Hepatocyte (in vitro differentiated cells): ENCODE results near the gene MSX1. TPM values are rescaled to one million over a fixed set of nuclear protein-coding genes. Genes with fewer than 3 reads are reported as not detected.

Source experiments
- DNase-seq: peaks from one replicate; pipeline ENCODE4 v3.0.0-alpha.2; 2016; ENCODE audit warnings: low spot score
- H2AFZ ChIP-seq: fragments of 200-600 bp; sonication (generic); 2 replicates; pipeline ENCODE4 v1.6.0; 2016; ENCODE audit warnings: antibody characterized with exemption, mild to moderate bottlenecking
- H3K27ac ChIP-seq: fragments of 200-600 bp; sonication (generic); 2 replicates; pipeline ENCODE4 v1.5.1; 2016; ENCODE audit warnings: mild to moderate bottlenecking
- H3K27me3 ChIP-seq: fragments of 200-600 bp; sonication (generic); 2 replicates; pipeline ENCODE4 v1.6.1; 2016
- H3K36me3 ChIP-seq: fragments of 200-600 bp; sonication (generic); replicated peaks from 2 replicates; pipeline ENCODE4 v1.5.1; 2016; ENCODE audit warnings: low read depth; ENCODE audit not compliant: insufficient read depth
- H3K4me1 ChIP-seq: fragments of 200-600 bp; sonication (generic); 2 replicates; pipeline ENCODE4 v1.5.1; 2016; ENCODE audit warnings: mild to moderate bottlenecking, moderate library complexity; ENCODE audit not compliant: insufficient read depth
- H3K4me2 ChIP-seq: fragments of 200-600 bp; sonication (generic); 2 replicates; pipeline ENCODE4 v1.6.0; 2016
- H3K4me3 ChIP-seq: fragments of 200-600 bp; sonication (generic); 2 replicates; pipeline ENCODE4 v1.5.1; 2016; ENCODE audit warnings: mild to moderate bottlenecking
- H3K79me2 ChIP-seq: fragments of 200-600 bp; sonication (generic); 2 replicates; pipeline ENCODE4 v1.6.0; 2017; ENCODE audit warnings: mild to moderate bottlenecking
- H3K9me2 ChIP-seq: fragments of 200-600 bp; sonication (generic); replicated peaks from 2 replicates; pipeline ENCODE4 v1.6.0; 2017; ENCODE audit warnings: mild to moderate bottlenecking; ENCODE audit not compliant: insufficient read depth
- H3K9me3 ChIP-seq: fragments of 200-600 bp; sonication (generic); 2 replicates; pipeline ENCODE4 v1.5.1; 2016; ENCODE audit warnings: low read depth, mild to moderate bottlenecking
- H4K20me1 ChIP-seq: fragments of 200-600 bp; sonication (generic); 2 replicates; pipeline ENCODE4 v1.6.0; 2016; ENCODE audit warnings: mild to moderate bottlenecking; ENCODE audit not compliant: insufficient read depth, poor library complexity, severe bottlenecking
- EZH2 ChIP-seq: fragments of 200-600 bp; sonication (generic); IDR thresholded peaks from 2 replicates; pipeline ENCODE4 v1.6.1; 2016; ENCODE audit warnings: antibody characterized with exemption, mild to moderate bottlenecking, borderline replicate concordance
- EZH2phosphoT487 ChIP-seq: fragments of 200-600 bp; sonication (generic); IDR thresholded peaks from one replicate; pipeline ENCODE4 v1.6.1; 2018; ENCODE audit warnings: antibody characterized with exemption, mild to moderate bottlenecking, low read depth, moderate library complexity; ENCODE audit not compliant: unreplicated experiment, severe bottlenecking
- WGBS: methylation state at CpG from one replicate; pipeline ENCODE4 v1.1.6; 2016; ENCODE audit warnings: low lambda C conversion rate; ENCODE audit errors: missing lambda C conversion rate; 5-methylcytosine and 5-hydroxymethylcytosine counted together
- polyA plus RNA-seq: library from polyadenylated mRNA; unstranded; fragments of >200 nt; fragmentation: Nextera tagmentation; extraction: Ambion mirVana; gene quantifications from 2 replicates; pipeline ENCODE4 v1.2.1, GENCODE V29; 2016
- total RNA-seq: library from RNA; depleted of rRNA; stranded (reverse); fragments of >200 nt; gene quantifications from 2 replicates; pipeline ENCODE4 v1.2.3, GENCODE V29; 2014
- TF ChIP-seq, protein P1 (sequence below): fragments of 200-600 bp; sonication (generic); IDR thresholded peaks from 2 replicates; pipeline ENCODE4 v1.5.1; 2016; ENCODE audit warnings: antibody characterized with exemption, mild to moderate bottlenecking; ENCODE audit not compliant: poor library complexity

Gene MSX1
- total and polyA plus RNA-seq, 2 experiments from 2014 or later = 25.4 to 30.4 TPM

DNA sequence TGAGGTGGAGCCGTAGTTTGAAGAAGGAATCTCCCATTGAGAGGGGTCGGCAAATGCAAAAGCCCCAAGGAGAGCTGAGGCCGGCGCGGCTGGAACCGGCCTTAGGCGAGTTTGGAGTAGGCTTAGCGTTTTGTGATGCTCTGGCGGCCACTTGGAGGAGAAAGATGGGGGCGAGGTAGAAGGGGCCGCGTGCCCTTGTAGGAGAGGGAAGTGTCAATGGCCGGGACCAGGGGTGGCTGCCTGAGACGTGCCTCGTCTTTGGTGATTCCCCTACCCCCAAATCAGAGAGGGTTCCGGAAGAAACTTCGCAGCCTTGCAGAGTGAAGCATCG is 11.7 kb downstream of the MSX1 start:
- peak overlapping the region; percentile 32 for H3K4me2 ChIP-seq
- H3K27ac ChIP-seq = no peak overlapping the region
- 11% methylated on average over 18 of the region's 18 CpGs for WGBS
- peaks cover 18% of the 10 kb centered on the region for H3K4me1 ChIP-seq
- no peaks in the 10 kb centered on the region for H3K9me2 ChIP-seq
- H2AFZ ChIP-seq = no peak overlapping the region
- no peaks in the 10 kb centered on the region for H3K79me2 ChIP-seq
- no peaks in the 10 kb centered on the region for H3K36me3 ChIP-seq
- no peaks in the 10 kb centered on the region for H4K20me1 ChIP-seq
- TF ChIP-seq, protein P1, sequence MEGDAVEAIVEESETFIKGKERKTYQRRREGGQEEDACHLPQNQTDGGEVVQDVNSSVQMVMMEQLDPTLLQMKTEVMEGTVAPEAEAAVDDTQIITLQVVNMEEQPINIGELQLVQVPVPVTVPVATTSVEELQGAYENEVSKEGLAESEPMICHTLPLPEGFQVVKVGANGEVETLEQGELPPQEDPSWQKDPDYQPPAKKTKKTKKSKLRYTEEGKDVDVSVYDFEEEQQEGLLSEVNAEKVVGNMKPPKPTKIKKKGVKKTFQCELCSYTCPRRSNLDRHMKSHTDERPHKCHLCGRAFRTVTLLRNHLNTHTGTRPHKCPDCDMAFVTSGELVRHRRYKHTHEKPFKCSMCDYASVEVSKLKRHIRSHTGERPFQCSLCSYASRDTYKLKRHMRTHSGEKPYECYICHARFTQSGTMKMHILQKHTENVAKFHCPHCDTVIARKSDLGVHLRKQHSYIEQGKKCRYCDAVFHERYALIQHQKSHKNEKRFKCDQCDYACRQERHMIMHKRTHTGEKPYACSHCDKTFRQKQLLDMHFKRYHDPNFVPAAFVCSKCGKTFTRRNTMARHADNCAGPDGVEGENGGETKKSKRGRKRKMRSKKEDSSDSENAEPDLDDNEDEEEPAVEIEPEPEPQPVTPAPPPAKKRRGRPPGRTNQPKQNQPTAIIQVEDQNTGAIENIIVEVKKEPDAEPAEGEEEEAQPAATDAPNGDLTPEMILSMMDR = no peak
- peak; percentile 61 for TF ChIP-seq EZH2
- no peak for DNase-seq
- peaks cover 95% of the 10 kb centered on the region for H3K27me3 ChIP-seq
- H3K4me3 ChIP-seq = no peak overlapping the region
- no peaks in the 10 kb centered on the region for H3K9me3 ChIP-seq

- no peak for DNase-seq
- no peaks in the 10 kb centered on the region for H3K36me3 ChIP-seq
- H3K27ac ChIP-seq = no peak overlapping the region
- H3K9me2 ChIP-seq = no peaks in the 10 kb centered on the region
- no peak overlapping the region for H3K4me3 ChIP-seq
- peaks cover 13% of the 10 kb centered on the region for H3K4me1 ChIP-seq
- no peaks in the 10 kb centered on the region for H3K79me2 ChIP-seq
- no peaks in the 10 kb centered on the region for H4K20me1 ChIP-seq
- WGBS = 13% methylated on average over 44 of the region's 46 CpGs
- H2AFZ ChIP-seq = no peak overlapping the region
- peaks cover 90% of the 10 kb centered on the region for H3K27me3 ChIP-seq
- TF ChIP-seq EZH2phosphoT487 = no peak
- TF ChIP-seq, protein P1 = no peak
- peak; percentile 46 for TF ChIP-seq EZH2
- no peaks in the 10 kb centered on the region for H3K9me3 ChIP-seq
- peak overlapping the region; percentile 32 for H3K4me2 ChIP-seq
These were observed 12.3 kb downstream of the MSX1 start for GRCh38 chr4:4871573-4872313.

DNA sequence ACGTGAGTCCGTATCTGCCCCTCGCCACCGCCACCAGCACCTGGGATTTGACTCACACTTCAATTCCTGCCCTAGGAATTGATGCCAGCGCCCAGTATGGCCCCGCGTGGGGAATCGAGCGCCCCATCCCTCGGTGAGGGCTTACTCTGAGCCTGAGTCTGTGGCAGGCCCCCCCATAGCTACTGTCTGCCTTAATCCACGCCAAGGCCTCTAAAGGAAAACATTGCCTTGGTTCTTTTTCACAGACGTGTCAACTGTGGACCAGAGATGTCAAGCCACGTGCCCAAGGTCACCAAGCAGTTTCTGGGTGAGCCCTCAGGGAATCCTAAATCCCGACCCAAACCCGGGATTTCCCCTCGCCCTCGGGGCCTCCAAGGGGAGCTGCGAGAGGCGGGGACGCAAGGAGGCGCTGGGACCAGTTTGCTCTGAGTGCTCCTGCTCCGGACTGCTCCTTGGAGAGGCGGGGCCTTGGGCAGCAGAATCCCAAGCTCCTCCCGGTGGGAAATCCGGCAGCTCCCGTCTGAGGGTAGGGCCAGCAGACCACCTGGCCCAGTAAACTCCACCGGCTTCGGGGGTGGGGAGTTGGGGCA is 12.9 kb downstream of the MSX1 start:
- TF ChIP-seq EZH2 (no peak), EZH2phosphoT487 (no peak)
- TF ChIP-seq, protein P1 = no peak

More for the DNA sequence above, 12.9 kb downstream of the MSX1 start:
- DNase-seq = peak; percentile 42
- H3K4me1 ChIP-seq = peaks cover 10% of the 10 kb centered on the region
- no peaks in the 10 kb centered on the region for H3K79me2 ChIP-seq
- H3K4me3 ChIP-seq = no peak overlapping the region
- H3K27ac ChIP-seq = no peak overlapping the region
- H4K20me1 ChIP-seq = no peaks in the 10 kb centered on the region
- 17% methylated on average over 28 of the region's 28 CpGs for WGBS
- peak overlapping the region; percentile 32 for H3K4me2 ChIP-seq
- peaks cover 83% of the 10 kb centered on the region for H3K27me3 ChIP-seq
- H3K9me3 ChIP-seq = no peaks in the 10 kb centered on the region
- H3K9me2 ChIP-seq = no peaks in the 10 kb centered on the region
- no peak overlapping the region for H2AFZ ChIP-seq
- no peaks in the 10 kb centered on the region for H3K36me3 ChIP-seq
